ENCODE data around the gene RXRB. TPM values are rescaled to one million over a fixed set of nuclear protein-coding genes. Genes with fewer than 3 reads are reported as not detected.
"Not testable (repeated sequence)": the region's sequence is repeated elsewhere in the genome, so short reads cannot be mapped to it uniquely, and the experiment has no call there.

Gene RXRB
- total RNA-seq, 1 donor from 2014 or later, result 46.5 TPM

DNA sequence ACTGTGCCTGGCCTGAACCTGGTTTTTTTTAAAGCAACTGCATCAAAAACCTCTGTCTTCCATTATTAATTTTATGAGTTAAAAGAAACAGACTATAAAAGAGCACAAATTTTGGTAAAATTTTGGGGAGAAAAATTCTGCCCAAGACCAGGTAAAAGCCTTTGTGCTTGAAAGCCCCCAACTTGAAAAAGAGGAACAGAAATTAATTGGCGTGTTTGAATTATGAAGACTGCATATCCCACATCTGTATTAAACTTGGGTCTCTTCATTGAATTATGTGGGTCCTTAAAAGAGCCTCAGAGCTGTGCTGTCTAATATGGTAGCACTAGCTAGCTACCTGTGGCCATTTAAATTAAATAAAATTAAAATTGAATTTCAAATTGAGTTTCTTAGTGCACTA lies 49.4 kb downstream of the RXRB start:
- no peaks in the 10 kb centered on the region for H3K4me1 Mint-ChIP-seq (ENCODE audit: low read depth)
- peaks cover 10% of the 10 kb centered on the region for H3K9me3 Mint-ChIP-seq (ENCODE audit: low read depth)
- no peak overlapping the region for H3K27ac Mint-ChIP-seq (ENCODE audit: unreplicated experiment)
- H3K36me3 Mint-ChIP-seq (ENCODE audit: low read depth), result peaks cover 7% of the 10 kb centered on the region
- no peak for DNase-seq (ENCODE audit: low spot score)
- H3K27me3 Mint-ChIP-seq (ENCODE audit: low read depth), result peaks cover 19% of the 10 kb centered on the region
- TF ChIP-seq, protein P1, sequence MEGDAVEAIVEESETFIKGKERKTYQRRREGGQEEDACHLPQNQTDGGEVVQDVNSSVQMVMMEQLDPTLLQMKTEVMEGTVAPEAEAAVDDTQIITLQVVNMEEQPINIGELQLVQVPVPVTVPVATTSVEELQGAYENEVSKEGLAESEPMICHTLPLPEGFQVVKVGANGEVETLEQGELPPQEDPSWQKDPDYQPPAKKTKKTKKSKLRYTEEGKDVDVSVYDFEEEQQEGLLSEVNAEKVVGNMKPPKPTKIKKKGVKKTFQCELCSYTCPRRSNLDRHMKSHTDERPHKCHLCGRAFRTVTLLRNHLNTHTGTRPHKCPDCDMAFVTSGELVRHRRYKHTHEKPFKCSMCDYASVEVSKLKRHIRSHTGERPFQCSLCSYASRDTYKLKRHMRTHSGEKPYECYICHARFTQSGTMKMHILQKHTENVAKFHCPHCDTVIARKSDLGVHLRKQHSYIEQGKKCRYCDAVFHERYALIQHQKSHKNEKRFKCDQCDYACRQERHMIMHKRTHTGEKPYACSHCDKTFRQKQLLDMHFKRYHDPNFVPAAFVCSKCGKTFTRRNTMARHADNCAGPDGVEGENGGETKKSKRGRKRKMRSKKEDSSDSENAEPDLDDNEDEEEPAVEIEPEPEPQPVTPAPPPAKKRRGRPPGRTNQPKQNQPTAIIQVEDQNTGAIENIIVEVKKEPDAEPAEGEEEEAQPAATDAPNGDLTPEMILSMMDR (IDR thresholded peaks at IDR 0.05), result no peak
- no peak overlapping the region for H3K4me3 Mint-ChIP-seq (ENCODE audit: unreplicated experiment)

DNA sequence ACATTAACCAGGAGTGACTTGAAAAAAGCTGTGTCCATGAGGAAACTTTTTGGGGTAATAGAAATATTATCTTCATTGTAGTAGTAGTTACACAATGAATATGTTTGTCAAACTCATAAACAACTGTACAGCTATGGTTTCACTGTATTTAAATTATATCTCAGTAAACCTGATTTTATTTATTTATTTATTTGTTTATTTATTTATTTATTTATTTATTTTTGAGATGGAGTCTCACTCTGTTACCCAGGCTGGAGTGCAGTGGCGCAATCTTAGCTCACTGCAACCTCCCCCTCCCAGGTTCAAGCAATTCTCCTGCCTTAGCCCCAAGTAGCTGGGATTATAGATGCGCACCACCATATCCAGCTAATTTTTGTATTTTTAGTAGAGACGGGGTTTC lies 49.9 kb downstream of the RXRB start:
- peaks cover 10% of the 10 kb centered on the region for H3K9me3 Mint-ChIP-seq (ENCODE audit: low read depth)
- H3K4me1 Mint-ChIP-seq (ENCODE audit: low read depth); H3K36me3 Mint-ChIP-seq (ENCODE audit: low read depth); H3K4me3 Mint-ChIP-seq (ENCODE audit: unreplicated experiment); DNase-seq (ENCODE audit: low spot score); H3K27ac Mint-ChIP-seq (ENCODE audit: unreplicated experiment): not testable (repeated sequence)
- peaks cover 19% of the 10 kb centered on the region for H3K27me3 Mint-ChIP-seq (ENCODE audit: low read depth)

DNA sequence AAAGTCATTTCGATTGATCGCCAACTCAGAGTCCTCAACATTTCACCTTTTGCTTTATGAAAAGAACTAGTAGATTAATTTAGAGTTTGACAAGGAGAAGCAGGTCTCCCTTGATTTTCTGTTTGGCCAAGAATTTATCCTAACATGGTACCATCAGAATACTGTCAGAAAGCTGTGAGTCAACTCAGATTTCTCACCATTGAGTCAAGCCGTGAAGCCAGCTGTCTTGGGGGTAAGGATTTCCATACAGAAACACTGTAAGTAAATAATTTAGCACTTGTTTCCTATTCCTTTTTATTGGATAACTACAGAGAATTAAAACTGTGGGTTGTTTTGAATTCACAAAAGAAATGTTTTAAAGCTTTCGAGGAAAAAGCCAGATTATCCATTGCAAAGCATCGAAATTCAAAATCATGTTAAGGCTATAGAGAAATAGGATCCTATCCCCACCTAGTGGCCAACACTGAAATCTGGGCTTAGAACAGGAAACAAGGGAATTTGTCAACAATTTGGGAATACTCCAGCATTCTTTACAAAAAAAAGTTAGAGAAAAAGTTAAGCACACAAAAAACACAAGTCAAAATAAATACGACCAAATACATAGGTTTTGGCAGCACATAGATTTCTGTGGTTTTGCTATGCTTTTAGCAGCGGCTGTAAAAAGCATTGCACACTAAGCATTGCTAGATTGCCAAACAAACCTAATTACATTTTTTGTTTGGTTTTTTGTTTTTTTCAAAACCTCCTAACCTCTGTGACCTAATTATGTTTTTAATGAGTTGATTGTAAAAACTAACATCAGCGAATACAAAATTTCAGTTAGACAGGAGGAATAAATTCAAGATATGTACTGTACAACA lies 52.4 kb downstream of the RXRB start:
- TF ChIP-seq, protein P1 (IDR thresholded peaks at IDR 0.05), result peak; percentile 93
- DNase-seq (ENCODE audit: low spot score), result no peak

DNA sequence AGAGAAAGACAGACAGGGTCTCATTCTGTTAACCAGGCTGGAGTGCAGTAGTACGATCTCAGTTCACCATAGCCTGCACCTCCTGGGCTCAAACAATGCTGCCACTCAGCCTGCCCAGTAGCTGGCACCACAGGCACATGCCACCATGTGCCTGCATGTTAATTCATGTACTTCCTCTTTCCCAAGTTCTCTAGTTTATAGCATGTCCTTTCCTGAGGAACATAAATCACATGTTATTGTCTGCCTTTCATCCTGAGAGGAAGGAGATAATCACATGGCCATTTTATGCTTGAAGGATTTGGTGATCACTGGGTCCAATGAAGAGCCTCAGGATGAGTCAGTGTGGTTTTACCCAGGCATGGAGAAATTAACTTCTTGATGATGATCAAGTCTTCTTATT lies 56.1 kb downstream of the RXRB start:
- TF ChIP-seq, protein P1 (IDR thresholded peaks at IDR 0.05), result no peak
- no peak for DNase-seq (ENCODE audit: low spot score)
- no peak overlapping the region for H3K27ac Mint-ChIP-seq (ENCODE audit: unreplicated experiment)
- H3K9me3 Mint-ChIP-seq (ENCODE audit: low read depth), result peaks cover 2% of the 10 kb centered on the region
- no peak overlapping the region for H3K4me3 Mint-ChIP-seq (ENCODE audit: unreplicated experiment)
- no peaks in the 10 kb centered on the region for H3K36me3 Mint-ChIP-seq (ENCODE audit: low read depth)
- H3K4me1 Mint-ChIP-seq (ENCODE audit: low read depth), result no peaks in the 10 kb centered on the region
- peaks cover 54% of the 10 kb centered on the region for H3K27me3 Mint-ChIP-seq (ENCODE audit: low read depth)

More for the DNA sequence above, 52.4 kb downstream of the RXRB start:
- Mint-ChIP-seq H3K27me3 (ENCODE audit: low read depth) (peaks cover 31% of the 10 kb centered on the region), H3K27ac (ENCODE audit: unreplicated experiment) (no peak overlapping the region), H3K36me3 (ENCODE audit: low read depth) (peaks cover 7% of the 10 kb centered on the region), H3K4me1 (ENCODE audit: low read depth) (no peaks in the 10 kb centered on the region), H3K9me3 (ENCODE audit: low read depth) (peaks cover 10% of the 10 kb centered on the region), H3K4me3 (ENCODE audit: unreplicated experiment) (no peak overlapping the region)

Small RNA genes lying within 50 kb of the gene (microRNA-seq; reads per million reads assigned to microRNA genes)
- 5.5 reads per million, percentile 4 among the genes with 10 or more reads in this experiment for gene MIR219A1 (ENCODE audit: borderline number of aligned reads)

Other genes starting within 250 kb of the RXRB start
- gene HLA-DMA, start 247.6 kb downstream of the RXRB start, total RNA-seq, result 3.6 to 5.5 TPM (median 5.4 TPM) in 3 replicates
- 149 to 165 TPM (median 150 TPM) in 3 replicates for gene BRD2, start 232.1 kb downstream of the RXRB start, total RNA-seq
- not detected in 3 replicates for gene HLA-DOA, start 191.1 kb downstream of the RXRB start, total RNA-seq
- 0.65 to 1.3 TPM (median 1.2 TPM) in 3 replicates for gene HLA-DPA1, start 127.0 kb downstream of the RXRB start, total RNA-seq
- gene HLA-DPB1, start 124.7 kb downstream of the RXRB start, total RNA-seq, result 2.8 to 2.9 TPM (median 2.8 TPM) in 3 replicates
- gene COL11A2, start 8.2 kb downstream of the RXRB start, total RNA-seq, result 2.8 to 10.0 TPM (median 10.0 TPM) in 3 replicates
- gene SLC39A7, start 202 bp upstream of the RXRB start, total RNA-seq, result 222 to 238 TPM (median 225 TPM) in 3 replicates
- 0.60 to 2.8 TPM (median 1.1 TPM) in 3 replicates for gene HSD17B8, start 4.0 kb upstream of the RXRB start, total RNA-seq
- gene RING1, start 7.8 kb upstream of the RXRB start, total RNA-seq, result 42.8 to 49.7 TPM (median 44.5 TPM) in 3 replicates
- gene VPS52, start 71.2 kb upstream of the RXRB start, total RNA-seq, result 35.8 to 49.9 TPM (median 36.0 TPM) in 3 replicates
- 1,578 to 1,963 TPM (median 1,582 TPM) in 3 replicates for gene RPS18, start 71.4 kb upstream of the RXRB start, total RNA-seq
- 6.5 to 9.2 TPM (median 7.3 TPM) in 3 replicates for gene B3GALT4, start 76.5 kb upstream of the RXRB start, total RNA-seq
- gene WDR46, start 88.6 kb upstream of the RXRB start, total RNA-seq, result 42.4 to 79.7 TPM (median 48.1 TPM) in 3 replicates
- gene PFDN6, start 88.9 kb upstream of the RXRB start, total RNA-seq, result 25.3 to 35.5 TPM (median 27.8 TPM) in 3 replicates
- 39.2 to 54.5 TPM (median 50.5 TPM) in 3 replicates for gene RGL2, start 98.3 kb upstream of the RXRB start, total RNA-seq
- 86.2 to 102 TPM (median 88.1 TPM) in 3 replicates for gene TAPBP, start 113.4 kb upstream of the RXRB start, total RNA-seq
- gene ZBTB22, start 117.1 kb upstream of the RXRB start, total RNA-seq, result 21.4 to 22.2 TPM (median 22.1 TPM) in 3 replicates
- gene DAXX, start 122.3 kb upstream of the RXRB start, total RNA-seq, result 26.3 to 27.1 TPM (median 26.4 TPM) in 3 replicates
- gene KIFC1, start 191.2 kb upstream of the RXRB start, total RNA-seq, result 7.4 to 10.4 TPM (median 8.1 TPM) in 3 replicates
- gene PHF1, start 210.3 kb upstream of the RXRB start, total RNA-seq, result 39.0 to 43.2 TPM (median 42.7 TPM) in 3 replicates
- gene CUTA, start 217.4 kb upstream of the RXRB start, total RNA-seq, result 204 to 241 TPM (median 218 TPM) in 3 replicates
- gene SYNGAP1, start 219.4 kb upstream of the RXRB start, total RNA-seq, result 24.2 to 32.6 TPM (median 24.7 TPM) in 3 replicates